ENCODE results near the gene NSA2. TPM values are rescaled to one million over a fixed set of nuclear protein-coding genes. Genes with fewer than 3 reads are reported as not detected.
"Not testable (repeated sequence)": the region's sequence is repeated elsewhere in the genome, so short reads cannot be mapped to it uniquely, and the experiment has no call there.

The NSA2 gene
- total RNA-seq = 100 to 1,000 TPM; 171 to 179 (median 177) TPM

DNA sequence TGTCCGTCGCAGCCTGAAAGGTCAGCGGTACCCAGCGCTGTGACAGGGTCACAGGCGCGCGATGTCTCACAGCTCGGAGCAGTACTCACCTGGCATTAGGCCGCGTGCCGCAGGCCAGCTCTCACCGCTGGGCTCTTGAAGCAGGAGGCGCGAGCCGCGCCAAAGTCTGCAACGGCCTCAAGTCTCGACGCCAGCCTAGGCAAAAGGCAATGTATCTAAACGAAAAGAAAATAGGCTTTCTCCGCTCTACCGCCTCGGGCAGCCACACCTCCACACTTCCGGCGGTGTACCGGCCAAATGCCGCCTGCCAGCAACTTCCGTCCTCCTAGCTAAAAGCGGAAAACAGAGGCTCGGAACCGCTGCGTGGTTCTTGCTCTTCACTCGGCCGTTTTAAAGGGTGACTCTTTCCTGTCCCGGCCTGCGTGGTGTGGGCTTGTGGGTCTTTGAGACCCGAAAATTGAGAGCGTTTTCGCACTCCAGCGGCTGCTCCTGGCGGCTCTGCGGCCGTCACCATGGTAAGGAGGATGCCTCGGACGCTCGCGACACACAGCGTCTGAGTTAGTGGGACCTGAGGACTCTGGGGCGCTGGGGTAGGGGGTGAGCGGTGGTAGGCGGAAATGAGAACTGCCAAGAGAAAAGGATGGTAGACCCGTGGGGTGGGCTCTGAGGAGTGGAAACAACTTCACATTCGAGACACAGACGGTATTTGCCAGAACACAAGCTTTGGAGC lies at the start of gene NSA2, which contains the start of gene GFM2:
Gene NSA2 (plus strand): TSS at position 401 of the 730 bp plus-strand sequence. CDS start 112 bp downstream, at position 513.
Gene GFM2 (minus strand): TSS at position 269 of the 730 bp plus-strand sequence. CDS start 3,375 bp downstream, outside the sequence.
- no peaks in the 10 kb centered on the region for H3K27me3 Mint-ChIP-seq (ENCODE audit: low read depth)
- peaks cover 46% of the 10 kb centered on the region for H3K4me1 Mint-ChIP-seq (ENCODE audit: low read depth)
- no peaks in the 10 kb centered on the region for H3K9me3 Mint-ChIP-seq
- peak; percentile 88 to 89 for ATAC-seq
- peaks cover 25% of the 10 kb centered on the region for H3K36me3 Mint-ChIP-seq (ENCODE audit: insufficient read depth)
- peak; percentile 87 for DNase-seq
- H3K4me3 Mint-ChIP-seq = peak within 1 kb of the TSS; percentile 100

DNA sequence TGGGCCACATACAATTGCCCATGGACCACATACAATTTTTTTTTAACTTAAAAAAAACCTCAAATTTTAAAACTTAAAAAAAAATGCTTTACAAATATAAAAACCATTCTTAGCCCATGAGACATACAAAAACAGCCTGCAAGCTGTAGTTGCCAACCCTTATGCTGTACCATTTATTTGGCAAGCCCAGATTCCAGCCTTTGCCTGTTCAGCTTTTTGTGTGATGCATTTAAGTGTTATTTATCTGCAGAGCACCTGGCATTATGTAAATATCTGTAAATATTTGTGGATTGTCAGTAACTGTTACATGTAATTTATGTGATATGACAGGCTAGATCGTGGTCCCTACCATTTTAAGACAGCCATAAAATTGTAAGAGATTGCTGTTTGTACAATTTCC lies 49.5 kb upstream of the NSA2 start:
- Mint-ChIP-seq H3K9me3 (no peaks in the 10 kb centered on the region), H3K4me1 (ENCODE audit: low read depth) (no peaks in the 10 kb centered on the region), H3K4me3 (no peak overlapping the region), H3K27me3 (ENCODE audit: low read depth) (no peaks in the 10 kb centered on the region), H3K36me3 (ENCODE audit: insufficient read depth) (peaks cover 34% of the 10 kb centered on the region)
- ATAC-seq (no peak), DNase-seq (no peak)

DNA sequence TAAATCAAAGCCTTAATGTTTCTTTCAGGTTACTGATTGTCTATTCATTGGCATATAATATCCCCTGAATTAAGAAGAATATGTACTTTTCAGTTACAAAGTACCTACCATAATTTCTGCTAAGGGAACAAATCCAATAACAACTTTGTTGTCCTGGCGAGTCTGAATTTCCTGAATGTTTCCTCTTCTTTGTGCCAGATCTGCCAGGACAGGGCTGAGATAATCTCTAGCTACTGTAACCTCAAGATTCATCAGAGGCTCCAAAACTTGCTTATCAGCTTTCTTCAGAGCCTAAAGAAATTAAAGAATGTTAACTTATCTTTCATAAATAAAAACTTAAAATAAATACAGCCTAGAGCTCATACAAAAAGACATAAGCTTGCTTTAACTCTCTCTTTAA lies 44.8 kb upstream of the NSA2 start:
- Mint-ChIP-seq H3K4me3 (no peak overlapping the region), H3K27me3 (ENCODE audit: low read depth) (no peaks in the 10 kb centered on the region), H3K36me3 (ENCODE audit: insufficient read depth) (peaks cover 50% of the 10 kb centered on the region), H3K4me1 (ENCODE audit: low read depth) (no peaks in the 10 kb centered on the region), H3K9me3 (no peaks in the 10 kb centered on the region)
- DNase-seq (no peak), ATAC-seq (no peak)

DNA sequence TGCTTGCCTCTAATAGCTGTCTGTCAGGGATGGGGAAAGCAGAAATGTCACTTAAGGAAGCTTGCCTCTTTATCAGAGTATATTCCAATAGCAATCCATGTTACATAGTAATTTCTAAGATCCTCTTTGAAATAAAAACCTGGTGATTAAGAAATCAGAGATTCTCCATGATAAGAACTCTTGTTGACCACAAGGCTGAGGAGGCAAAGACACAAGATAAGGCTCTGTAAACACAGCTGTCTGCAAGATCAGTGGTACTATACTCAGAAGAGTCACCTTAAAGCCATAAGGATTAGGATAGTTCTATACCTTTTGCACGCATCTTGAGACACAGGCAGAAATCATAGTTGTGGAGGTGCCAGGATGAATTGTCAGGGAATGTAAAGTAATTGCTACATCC lies 41.7 kb upstream of the NSA2 start:
- Mint-ChIP-seq H3K36me3 (ENCODE audit: insufficient read depth) (peaks cover 37% of the 10 kb centered on the region), H3K4me1 (ENCODE audit: low read depth) (no peaks in the 10 kb centered on the region), H3K27me3 (ENCODE audit: low read depth) (no peaks in the 10 kb centered on the region), H3K9me3 (no peaks in the 10 kb centered on the region), H3K4me3 (no peak overlapping the region)
- ATAC-seq = no peak
- DNase-seq = no peak

DNA sequence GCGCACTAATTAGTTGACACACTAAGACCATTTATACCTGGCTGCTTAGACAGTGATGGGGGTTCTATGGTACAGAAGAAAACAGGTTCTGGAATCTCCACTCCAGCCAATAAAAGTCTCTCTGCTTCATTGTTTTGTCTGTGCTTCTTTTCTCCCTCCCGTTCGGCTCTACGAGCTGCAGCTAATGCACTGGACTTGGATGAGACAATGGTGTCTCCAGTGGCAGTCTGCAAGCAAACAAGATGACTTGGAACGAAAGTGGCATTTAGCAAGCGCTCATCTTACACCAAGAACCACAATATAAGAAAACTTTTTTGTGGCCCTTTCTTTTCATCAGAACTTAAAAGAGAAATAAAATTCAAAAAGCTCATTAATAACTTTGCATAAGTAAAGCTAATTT lies 30.3 kb upstream of the NSA2 start:
- ATAC-seq (no peak), DNase-seq (no peak)
- Mint-ChIP-seq H3K36me3 (ENCODE audit: insufficient read depth) (peaks cover 23% of the 10 kb centered on the region), H3K9me3 (no peaks in the 10 kb centered on the region), H3K27me3 (ENCODE audit: low read depth) (no peaks in the 10 kb centered on the region), H3K4me3 (no peak overlapping the region), H3K4me1 (ENCODE audit: low read depth) (no peaks in the 10 kb centered on the region)

DNA sequence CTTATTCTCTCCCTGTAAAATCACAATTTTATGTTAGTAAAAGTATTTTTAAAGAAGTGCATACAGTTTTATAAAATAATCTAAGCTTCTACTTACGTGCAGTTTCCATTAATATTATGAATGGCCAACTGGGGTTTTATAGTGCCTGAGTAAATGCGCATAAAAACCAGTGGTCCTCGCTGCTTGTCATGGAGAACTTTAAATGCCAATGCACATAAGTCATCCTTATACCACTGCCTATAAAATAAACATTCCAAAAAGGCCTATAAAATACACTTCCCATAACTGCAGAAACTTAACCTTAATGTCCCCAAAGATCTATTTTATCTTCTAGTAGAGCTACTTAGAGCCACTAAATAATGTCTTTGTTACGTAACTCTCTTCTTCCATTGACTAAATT lies 28.6 kb upstream of the NSA2 start:
- Mint-ChIP-seq H3K36me3 (ENCODE audit: insufficient read depth) (peaks cover 23% of the 10 kb centered on the region), H3K9me3 (no peaks in the 10 kb centered on the region), H3K4me3 (no peak overlapping the region), H3K27me3 (ENCODE audit: low read depth) (no peaks in the 10 kb centered on the region), H3K4me1 (ENCODE audit: low read depth) (no peaks in the 10 kb centered on the region)
- ATAC-seq = no peak
- DNase-seq = no peak

DNA sequence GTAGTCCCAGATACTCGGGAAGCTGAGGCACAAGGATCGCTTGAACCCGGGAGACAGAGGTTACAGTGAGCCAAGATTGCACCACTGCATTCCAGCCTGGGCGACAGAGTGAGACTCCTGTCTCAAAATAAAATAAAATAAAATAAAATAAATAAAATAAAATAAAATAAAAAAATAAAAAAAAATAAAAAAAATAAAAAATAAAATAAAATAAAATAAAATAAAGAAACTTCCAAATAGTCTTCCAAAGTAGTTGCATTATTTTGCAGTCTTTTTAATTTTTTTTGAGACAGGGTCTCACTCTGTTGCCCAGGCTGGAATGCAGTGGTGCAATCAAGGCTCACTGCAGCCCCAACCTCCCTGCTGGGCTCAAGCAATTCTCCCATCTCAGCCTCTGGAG lies 18.3 kb upstream of the NSA2 start:
- not testable (repeated sequence) for H3K4me1 Mint-ChIP-seq (ENCODE audit: low read depth); H3K27me3 Mint-ChIP-seq (ENCODE audit: low read depth); H3K4me3 Mint-ChIP-seq; H3K9me3 Mint-ChIP-seq; ATAC-seq; DNase-seq
- H3K36me3 Mint-ChIP-seq (ENCODE audit: insufficient read depth) = peaks cover 45% of the 10 kb centered on the region

DNA sequence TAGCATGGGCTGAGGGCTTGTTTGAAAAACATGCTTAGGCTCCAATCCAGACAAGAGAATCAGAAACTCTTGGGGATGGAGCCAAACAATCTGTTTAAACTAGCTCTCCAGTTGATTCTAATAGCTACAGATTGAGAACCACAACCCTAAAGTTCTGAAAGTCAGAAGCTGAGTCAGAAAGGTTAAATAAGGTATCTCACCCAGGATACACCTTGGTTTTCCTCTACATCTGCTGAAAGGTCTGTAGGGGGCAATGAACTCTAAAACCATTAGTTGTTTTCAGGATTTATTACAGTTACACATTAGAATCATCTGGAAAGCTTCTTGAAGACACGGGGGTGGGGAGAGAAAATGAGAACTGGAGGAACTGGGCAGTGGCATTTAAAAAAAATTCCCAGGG lies 5.8 kb upstream of the NSA2 start:
- no peak overlapping the region for H3K4me3 Mint-ChIP-seq
- peaks cover 5% of the 10 kb centered on the region for H3K9me3 Mint-ChIP-seq
- no peaks in the 10 kb centered on the region for H3K27me3 Mint-ChIP-seq (ENCODE audit: low read depth)
- peaks cover 38% of the 10 kb centered on the region for H3K4me1 Mint-ChIP-seq (ENCODE audit: low read depth)
- peaks cover 34% of the 10 kb centered on the region for H3K36me3 Mint-ChIP-seq (ENCODE audit: insufficient read depth)
- DNase-seq (no peak), ATAC-seq (no peak)

DNA sequence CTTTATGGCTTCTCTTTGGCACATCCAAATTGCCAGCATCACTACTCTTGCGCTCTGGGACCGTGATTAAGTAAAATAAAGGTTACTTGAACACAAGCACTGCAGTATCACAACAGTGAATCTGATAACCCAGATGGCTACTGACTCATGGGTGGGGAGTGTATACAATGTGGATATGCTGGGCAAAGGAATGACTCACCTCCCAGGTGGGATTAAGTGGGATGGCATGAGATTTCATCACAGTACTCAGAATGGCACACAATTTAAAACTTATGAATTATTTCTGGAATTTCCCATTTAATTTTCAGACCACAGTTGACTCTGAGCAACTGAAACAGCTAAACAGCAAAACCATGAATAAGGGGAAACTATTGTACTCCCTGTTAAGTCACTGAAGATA lies 4.5 kb upstream of the NSA2 start:
- no peaks in the 10 kb centered on the region for H3K27me3 Mint-ChIP-seq (ENCODE audit: low read depth)
- ATAC-seq (peak; percentile 42 to 46), DNase-seq (no peak)
- peaks cover 24% of the 10 kb centered on the region for H3K36me3 Mint-ChIP-seq (ENCODE audit: insufficient read depth)
- H3K4me1 Mint-ChIP-seq (ENCODE audit: low read depth) = peaks cover 44% of the 10 kb centered on the region
- no peaks in the 10 kb centered on the region for H3K9me3 Mint-ChIP-seq
- no peak overlapping the region for H3K4me3 Mint-ChIP-seq

DNA sequence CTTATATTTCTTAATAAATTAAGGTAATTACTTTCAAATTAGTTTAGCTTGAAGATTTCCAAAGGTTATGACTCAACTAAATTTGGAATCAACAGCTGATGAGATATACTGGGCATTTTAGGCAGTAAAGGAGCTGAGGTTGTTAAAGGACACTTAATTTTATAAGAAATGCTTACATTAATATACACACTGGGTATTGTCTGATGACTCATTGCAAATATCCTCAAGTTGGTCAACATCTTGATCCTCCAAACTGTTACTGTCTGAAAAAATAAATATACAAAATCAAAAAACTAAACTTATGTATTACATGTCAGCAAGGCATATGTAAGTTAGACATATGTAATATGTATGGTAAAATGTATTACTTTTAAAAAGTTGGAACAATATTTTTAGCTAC lies 3.5 kb upstream of the NSA2 start:
- no peak for ATAC-seq
- Mint-ChIP-seq H3K4me1 (ENCODE audit: low read depth) (peaks cover 49% of the 10 kb centered on the region), H3K27me3 (ENCODE audit: low read depth) (no peaks in the 10 kb centered on the region), H3K4me3 (no peak overlapping the region), H3K9me3 (no peaks in the 10 kb centered on the region), H3K36me3 (ENCODE audit: insufficient read depth) (peaks cover 20% of the 10 kb centered on the region)
- no peak for DNase-seq

DNA sequence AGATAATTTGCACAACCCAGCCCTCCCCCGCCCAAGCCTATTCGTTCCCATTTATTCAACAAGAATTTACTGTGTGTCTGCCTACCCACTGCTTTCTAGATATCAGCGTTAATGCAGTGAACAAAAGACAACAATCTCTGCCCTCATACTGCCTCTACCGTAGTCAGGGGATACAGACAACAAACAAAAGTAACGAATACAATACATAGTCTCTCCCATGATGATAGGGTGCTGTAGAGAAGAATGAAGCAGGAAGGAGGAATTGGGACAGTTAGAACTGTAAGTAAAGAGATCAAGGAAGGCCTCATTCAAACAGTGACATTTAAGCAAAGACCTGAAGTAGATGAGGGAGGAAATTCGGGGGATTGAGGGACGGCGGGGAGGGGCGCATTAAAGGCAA lies 1.8 kb upstream of the NSA2 start:
- Mint-ChIP-seq H3K4me3 (peak overlapping the region; percentile 100), H3K36me3 (ENCODE audit: insufficient read depth) (peaks cover 21% of the 10 kb centered on the region), H3K4me1 (ENCODE audit: low read depth) (peaks cover 53% of the 10 kb centered on the region), H3K27me3 (ENCODE audit: low read depth) (no peaks in the 10 kb centered on the region), H3K9me3 (no peaks in the 10 kb centered on the region)
- no peak for ATAC-seq
- DNase-seq = no peak

DNA sequence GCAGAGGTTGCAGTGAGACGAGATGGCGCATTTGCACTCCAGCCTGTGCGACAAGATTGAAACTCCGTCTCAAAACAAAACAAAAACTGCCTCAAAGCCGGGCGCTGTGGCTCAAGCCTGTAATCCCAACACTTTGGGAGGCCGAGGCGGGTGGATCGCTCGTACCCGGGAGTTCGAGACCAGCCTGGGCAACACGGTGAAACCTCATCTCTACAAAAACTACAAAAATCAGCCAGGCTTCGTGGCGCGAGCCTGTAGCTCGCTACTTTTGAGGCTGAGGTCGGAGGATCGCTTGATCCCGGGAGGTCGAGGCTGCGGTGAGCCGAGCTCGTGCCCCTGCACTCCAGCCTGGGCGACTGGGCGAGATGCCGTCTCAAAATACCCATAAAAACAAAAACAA lies 1.1 kb upstream of the NSA2 start:
- ATAC-seq = no peak
- DNase-seq = no peak
- Mint-ChIP-seq H3K27me3 (ENCODE audit: low read depth) (no peaks in the 10 kb centered on the region), H3K9me3 (no peaks in the 10 kb centered on the region), H3K4me1 (ENCODE audit: low read depth) (peaks cover 53% of the 10 kb centered on the region), H3K36me3 (ENCODE audit: insufficient read depth) (peaks cover 24% of the 10 kb centered on the region), H3K4me3 (peak overlapping the region; percentile 100)

DNA sequence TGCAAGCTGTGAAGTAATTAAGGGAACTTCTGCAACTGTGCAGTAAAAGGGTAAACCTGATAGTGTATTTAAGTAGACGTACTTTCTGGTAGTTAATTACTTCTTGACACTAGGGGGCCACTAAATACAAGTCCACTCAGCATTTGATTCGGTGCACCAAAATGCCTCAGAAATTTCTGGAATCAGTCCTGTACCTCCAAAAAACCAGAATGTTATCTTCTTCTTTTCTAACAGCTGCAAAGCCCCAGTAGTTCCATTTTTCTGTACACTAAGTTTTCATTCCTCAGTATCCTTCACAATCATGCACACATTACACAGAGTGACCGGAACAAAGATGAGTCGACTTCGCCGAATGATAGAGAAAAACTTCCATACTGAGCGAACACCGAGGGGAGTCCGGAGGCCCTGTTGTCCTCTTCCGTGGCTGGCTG lies 616 bp upstream of the NSA2 start:
- peaks cover 51% of the 10 kb centered on the region for H3K4me1 Mint-ChIP-seq (ENCODE audit: low read depth)
- DNase-seq = no peak
- peak overlapping the region; percentile 100 for H3K4me3 Mint-ChIP-seq
- peak; percentile 41 to 51 for ATAC-seq
- no peaks in the 10 kb centered on the region for H3K27me3 Mint-ChIP-seq (ENCODE audit: low read depth)
- peaks cover 24% of the 10 kb centered on the region for H3K36me3 Mint-ChIP-seq (ENCODE audit: insufficient read depth)
- no peaks in the 10 kb centered on the region for H3K9me3 Mint-ChIP-seq

DNA sequence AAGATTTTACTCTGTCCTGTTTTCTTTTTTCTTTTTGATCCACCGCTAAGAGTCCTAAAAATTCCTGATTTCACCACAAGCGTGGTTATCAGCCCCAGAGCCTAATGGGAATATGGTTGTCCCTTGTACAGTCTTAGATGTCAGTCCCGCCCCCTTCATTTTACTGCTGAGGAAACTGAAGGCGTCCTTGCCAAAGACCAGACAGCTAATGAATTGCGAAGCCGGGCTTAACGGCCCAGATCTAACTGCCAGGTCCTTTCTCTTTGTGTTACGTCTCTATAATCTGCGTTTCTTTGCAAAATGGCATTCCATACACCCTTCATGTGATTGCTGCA lies 497 bp downstream of the NSA2 start:
- H3K9me3 Mint-ChIP-seq = no peaks in the 10 kb centered on the region
- DNase-seq (no peak), ATAC-seq (peak; percentile 6 to 8)
- peak overlapping the region; percentile 100 for H3K4me3 Mint-ChIP-seq
- peaks cover 23% of the 10 kb centered on the region for H3K36me3 Mint-ChIP-seq (ENCODE audit: insufficient read depth)
- H3K4me1 Mint-ChIP-seq (ENCODE audit: low read depth) = peaks cover 41% of the 10 kb centered on the region
- H3K27me3 Mint-ChIP-seq (ENCODE audit: low read depth) = no peaks in the 10 kb centered on the region

DNA sequence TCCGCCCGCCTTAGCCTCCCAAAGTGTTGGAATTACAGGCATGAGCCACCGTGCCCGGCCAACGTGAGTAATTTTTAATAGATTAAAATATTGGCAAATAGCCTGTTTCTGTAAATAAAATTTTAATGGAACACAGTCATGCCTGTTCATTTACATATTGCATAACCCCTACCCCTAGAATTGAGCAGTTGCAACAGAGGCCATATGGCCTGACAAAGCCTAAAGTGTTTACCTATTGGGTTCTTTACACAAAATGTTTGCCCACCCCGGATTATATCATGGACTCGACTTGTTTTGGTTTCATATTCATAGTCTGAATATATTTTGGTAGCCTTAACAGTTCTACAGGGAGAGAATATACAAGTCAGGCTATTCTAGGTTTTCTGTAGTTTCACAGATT lies 5.3 kb downstream of the NSA2 start:
- Mint-ChIP-seq H3K4me3 (no peak overlapping the region), H3K27me3 (ENCODE audit: low read depth) (no peaks in the 10 kb centered on the region), H3K4me1 (ENCODE audit: low read depth) (peaks cover 16% of the 10 kb centered on the region), H3K9me3 (no peaks in the 10 kb centered on the region), H3K36me3 (ENCODE audit: insufficient read depth) (peaks cover 31% of the 10 kb centered on the region)
- ATAC-seq (no peak), DNase-seq (no peak)

All from activated T-cell treated with anti-CD3 and anti-CD28 coated beads, Interleukin-2, amount 50 U/mL, for 4 hours (primary cell).